ENCODE measurements around the gene PPIG.
"Not testable (repeated sequence)": the region's sequence is repeated elsewhere in the genome, so short reads cannot be mapped to it uniquely, and the experiment has no call there.

Gene PPIG

GRCh38 chr2:169596546-169596945 lies 12.4 kb downstream of the PPIG start:
- not testable (repeated sequence) for DNase-seq

- no peak for DNase-seq
Observed at GRCh38 chr2:169598982-169599381, 14.8 kb downstream of the PPIG start.

- DNase-seq = no peak
Observed at GRCh38 chr2:169599568-169599967, 15.4 kb downstream of the PPIG start.

GRCh38 chr2:169609264-169609663 lies 25.1 kb downstream of the PPIG start:
- no peak for DNase-seq

GRCh38 chr2:169613876-169614275 lies 29.7 kb downstream of the PPIG start:
- DNase-seq = no peak

GRCh38 chr2:169615982-169616381 lies 31.8 kb downstream of the PPIG start:
- not testable (repeated sequence) for DNase-seq

- DNase-seq = no peak
Observed at GRCh38 chr2:169619946-169620345, 35.8 kb downstream of the PPIG start.

- DNase-seq = no peak
Observed at GRCh38 chr2:169620509-169620908, 36.4 kb downstream of the PPIG start.

GRCh38 chr2:169623235-169623634 lies 39.1 kb downstream of the PPIG start:
- DNase-seq = no peak

- DNase-seq = no peak
Observed at GRCh38 chr2:169625781-169626180, 41.6 kb downstream of the PPIG start.

GRCh38 chr2:169636440-169637097 lies 52.4 kb downstream of the PPIG start:
- no peak for DNase-seq

- DNase-seq = no peak
Observed at GRCh38 chr2:169637620-169638019, 53.5 kb downstream of the PPIG start.

GRCh38 chr2:169640104-169640503 lies 56.0 kb downstream of the PPIG start:
- DNase-seq = no peak

GRCh38 chr2:169641464-169641863 lies 57.3 kb downstream of the PPIG start:
- no peak for DNase-seq

- no peak for DNase-seq
Observed at GRCh38 chr2:169644173-169644572, 60.0 kb downstream of the PPIG start.

GRCh38 chr2:169647496-169647895 lies 63.3 kb downstream of the PPIG start:
- DNase-seq = no peak

GRCh38 chr2:169649278-169649677 lies 65.1 kb downstream of the PPIG start:
- DNase-seq = no peak

- DNase-seq = no peak
Observed at GRCh38 chr2:169653636-169654035, 69.5 kb downstream of the PPIG start.

- DNase-seq = no peak
Observed at GRCh38 chr2:169656164-169656563, 72.0 kb downstream of the PPIG start.

- DNase-seq = no peak
Observed at GRCh38 chr2:169658877-169659276, 74.7 kb downstream of the PPIG start.

GRCh38 chr2:169659320-169659719 lies 75.2 kb downstream of the PPIG start:
- DNase-seq = no peak

GRCh38 chr2:169661265-169661664 lies 77.1 kb downstream of the PPIG start:
- no peak for DNase-seq

- DNase-seq = no peak
Observed at GRCh38 chr2:169662744-169663143, 78.6 kb downstream of the PPIG start.

- DNase-seq = no peak
Observed at GRCh38 chr2:169663247-169663646, 79.1 kb downstream of the PPIG start.

- no peak for DNase-seq
Observed at GRCh38 chr2:169664600-169664977, 80.4 kb downstream of the PPIG start.
